Measurements from ENCODE around the gene CD44. TPM values are rescaled to one million over a fixed set of nuclear protein-coding genes. Genes with fewer than 3 reads are reported as not detected.

The CD44 gene
- total and polyA plus RNA-seq, 10 of the 15 experiments (the other 5 are each of a cell fraction or from before 2014, with no cell fraction given), result 57.1 to 293 (median 120) TPM

DNA sequence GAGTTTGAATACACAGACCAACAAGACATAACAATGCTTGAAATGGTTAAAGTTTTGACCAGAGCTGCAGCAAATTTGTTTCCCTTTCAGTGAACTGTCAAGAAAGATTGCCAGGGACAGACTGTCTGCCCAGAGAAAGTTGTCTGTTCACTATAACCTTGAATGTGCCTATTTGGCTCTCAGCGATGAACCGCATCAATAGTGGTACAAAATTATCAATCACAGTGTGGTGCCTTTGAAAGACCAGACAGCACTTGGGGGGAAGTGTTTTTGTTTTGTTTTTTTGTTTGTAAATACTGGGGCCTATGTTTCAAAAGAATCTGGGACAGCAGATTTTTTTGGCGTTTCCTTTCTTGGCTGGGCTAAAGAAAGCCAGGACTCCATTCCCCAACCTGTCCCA lies 123.1 kb downstream of the CD44 start:
- Histone ChIP-seq H3K4me2 (ENCODE audit: control insufficient read depth, insufficient read depth) (no peak overlapping the region), H3K4me3 (no peak overlapping the region), H3K9me3 (replicated peaks; ENCODE audit: control insufficient read depth, insufficient read depth, low read length) (no peaks in the 10 kb centered on the region), H3K27me3 (replicated peaks in 1 of 2; ENCODE audit: control insufficient read depth in 2 of 2, insufficient read depth in 2 of 2, low read length in 1 of 2) (no peaks in the 10 kb centered on the region), H3K79me2 (ENCODE audit: control insufficient read depth, insufficient read depth, low read length) (no peaks in the 10 kb centered on the region), H3K4me1 (ENCODE audit: control insufficient read depth, insufficient read depth, low read length) (peaks cover 5% of the 10 kb centered on the region), H3K27ac (ENCODE audit: control insufficient read depth, insufficient read depth) (no peak overlapping the region), H4K20me1 (ENCODE audit: control insufficient read depth, insufficient read depth) (no peaks in the 10 kb centered on the region), H3K36me3 (ENCODE audit: control insufficient read depth in 2 of 2, insufficient read depth in 2 of 2, low read length in 1 of 2) (no peaks in the 10 kb centered on the region), H3K9ac (ENCODE audit: control insufficient read depth, insufficient read depth, low read length) (no peak overlapping the region), H2AFZ (ENCODE audit: control insufficient read depth, low read depth, low read length) (no peak overlapping the region)
- ChIA-PET CTCF (interaction anchor here (1.0 kb wide), 1 partner anchor 292 kb away, joined by 4 read pairs; no protein-coding TSS in a partner anchor), RAD21 (ENCODE audit: unreplicated experiment) (interaction anchor here (1.5 kb wide), 1 partner anchor 73 kb away, joined by 3 read pairs; no protein-coding TSS in a partner anchor), SMC1A (ENCODE audit: uncharacterized antibody, unreplicated experiment) (interaction anchor here (0.9 to 1.9 kb wide), 4 partner anchors 31 to 106 kb away, joined by 3 to 5 read pairs (median 4); no protein-coding TSS in a partner anchor), POLR2A (interaction anchor here (0.5 kb wide), 1 partner anchor 1971 kb away, joined by 5 read pairs; no protein-coding TSS in a partner anchor)
- intact Hi-C loops (cut with micrococcal nuclease; ENCODE audit: unreplicated experiment), result no loop called here
- TF ChIP-seq, protein P1, sequence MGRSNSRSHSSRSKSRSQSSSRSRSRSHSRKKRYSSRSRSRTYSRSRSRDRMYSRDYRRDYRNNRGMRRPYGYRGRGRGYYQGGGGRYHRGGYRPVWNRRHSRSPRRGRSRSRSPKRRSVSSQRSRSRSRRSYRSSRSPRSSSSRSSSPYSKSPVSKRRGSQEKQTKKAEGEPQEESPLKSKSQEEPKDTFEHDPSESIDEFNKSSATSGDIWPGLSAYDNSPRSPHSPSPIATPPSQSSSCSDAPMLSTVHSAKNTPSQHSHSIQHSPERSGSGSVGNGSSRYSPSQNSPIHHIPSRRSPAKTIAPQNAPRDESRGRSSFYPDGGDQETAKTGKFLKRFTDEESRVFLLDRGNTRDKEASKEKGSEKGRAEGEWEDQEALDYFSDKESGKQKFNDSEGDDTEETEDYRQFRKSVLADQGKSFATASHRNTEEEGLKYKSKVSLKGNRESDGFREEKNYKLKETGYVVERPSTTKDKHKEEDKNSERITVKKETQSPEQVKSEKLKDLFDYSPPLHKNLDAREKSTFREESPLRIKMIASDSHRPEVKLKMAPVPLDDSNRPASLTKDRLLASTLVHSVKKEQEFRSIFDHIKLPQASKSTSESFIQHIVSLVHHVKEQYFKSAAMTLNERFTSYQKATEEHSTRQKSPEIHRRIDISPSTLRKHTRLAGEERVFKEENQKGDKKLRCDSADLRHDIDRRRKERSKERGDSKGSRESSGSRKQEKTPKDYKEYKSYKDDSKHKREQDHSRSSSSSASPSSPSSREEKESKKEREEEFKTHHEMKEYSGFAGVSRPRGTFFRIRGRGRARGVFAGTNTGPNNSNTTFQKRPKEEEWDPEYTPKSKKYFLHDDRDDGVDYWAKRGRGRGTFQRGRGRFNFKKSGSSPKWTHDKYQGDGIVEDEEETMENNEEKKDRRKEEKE (IDR thresholded peaks at IDR 0.05), result no peak
- TF ChIP-seq, protein P2, sequence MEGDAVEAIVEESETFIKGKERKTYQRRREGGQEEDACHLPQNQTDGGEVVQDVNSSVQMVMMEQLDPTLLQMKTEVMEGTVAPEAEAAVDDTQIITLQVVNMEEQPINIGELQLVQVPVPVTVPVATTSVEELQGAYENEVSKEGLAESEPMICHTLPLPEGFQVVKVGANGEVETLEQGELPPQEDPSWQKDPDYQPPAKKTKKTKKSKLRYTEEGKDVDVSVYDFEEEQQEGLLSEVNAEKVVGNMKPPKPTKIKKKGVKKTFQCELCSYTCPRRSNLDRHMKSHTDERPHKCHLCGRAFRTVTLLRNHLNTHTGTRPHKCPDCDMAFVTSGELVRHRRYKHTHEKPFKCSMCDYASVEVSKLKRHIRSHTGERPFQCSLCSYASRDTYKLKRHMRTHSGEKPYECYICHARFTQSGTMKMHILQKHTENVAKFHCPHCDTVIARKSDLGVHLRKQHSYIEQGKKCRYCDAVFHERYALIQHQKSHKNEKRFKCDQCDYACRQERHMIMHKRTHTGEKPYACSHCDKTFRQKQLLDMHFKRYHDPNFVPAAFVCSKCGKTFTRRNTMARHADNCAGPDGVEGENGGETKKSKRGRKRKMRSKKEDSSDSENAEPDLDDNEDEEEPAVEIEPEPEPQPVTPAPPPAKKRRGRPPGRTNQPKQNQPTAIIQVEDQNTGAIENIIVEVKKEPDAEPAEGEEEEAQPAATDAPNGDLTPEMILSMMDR (IDR thresholded peaks at IDR 0.05 in 2 of 3, conservative IDR thresholded peaks at IDR 0.05 in 1 of 3; ENCODE audit: control insufficient read depth in 2 of 3, extremely low read depth in 1 of 3, insufficient read depth in 1 of 3, low read depth in 3 of 3, low read length in 3 of 3), result no peak
- TF ChIP-seq ESRRA (IDR thresholded peaks at IDR 0.05; ENCODE audit: low read length), result no peak
- TF ChIP-seq GATAD2B (conservative IDR thresholded peaks at IDR 0.05; ENCODE audit: low read depth), result no peak
- no peak for TF ChIP-seq CEBPB (IDR thresholded peaks at IDR 0.05; ENCODE audit: borderline replicate concordance in 1 of 2, low read depth in 2 of 2, low read length in 2 of 2)
- no peak for TF ChIP-seq PAX5 (IDR thresholded peaks at IDR 0.05; ENCODE audit: borderline replicate concordance, low read depth, low read length)
- DNase-seq (ENCODE audit: low read depth, low spot score) (no peak), ATAC-seq (no peak), FAIRE-seq (no peak)
- in situ Hi-C loops (cut with MboI), result no loop called here
- BruUV-seq (replicated peaks), result no TSS peak
- WGBS (ENCODE audit: insufficient coverage, insufficient replicate concordance, low lambda C conversion rate, missing lambda C conversion rate), result 98% methylated on average over 3 of the region's 3 CpGs

All from GM12878 (cell line).